GM23248 (cell line): ENCODE results near the gene VDAC1. TPM values are rescaled to one million over a fixed set of nuclear protein-coding genes. Genes with fewer than 3 reads are reported as not detected.
"Not testable (repeated sequence)": the region's sequence is repeated elsewhere in the genome, so short reads cannot be mapped to it uniquely, and the experiment has no call there.

Experiments
- DNase-seq: peaks from one replicate; pipeline ENCODE4 v3.0.0-alpha.2; 2015
- H2AFZ ChIP-seq: fragments of 200-600 bp; sonication (generic); 2 replicates; pipeline ENCODE4 v1.6.1; 2016; ENCODE audit warnings: antibody characterized with exemption
- H3F3A ChIP-seq: fragments of 200-600 bp; sonication (generic); 2 replicates; pipeline ENCODE4 v1.6.1; 2016; ENCODE audit warnings: mild to moderate bottlenecking, antibody characterized with exemption, mixed run types; ENCODE audit not compliant: insufficient read depth
- H3K27ac ChIP-seq: fragments of 200-600 bp; sonication (generic); 2 replicates; pipeline ENCODE4 v1.5.1; 2016; ENCODE audit warnings: mild to moderate bottlenecking
- H3K27me3 ChIP-seq: fragments of 200-600 bp; sonication (generic); replicated peaks from 2 replicates; pipeline ENCODE4 v1.6.1; 2016; ENCODE audit warnings: mild to moderate bottlenecking; ENCODE audit not compliant: insufficient read depth
- H3K36me3 ChIP-seq: fragments of 200-600 bp; sonication (generic); 2 replicates; pipeline ENCODE4 v1.6.1; 2016; ENCODE audit warnings: low read depth, mild to moderate bottlenecking
- H3K4me1 ChIP-seq: fragments of 200-600 bp; sonication (generic); 2 replicates; pipeline ENCODE4 v1.6.1; 2016; ENCODE audit warnings: mild to moderate bottlenecking; ENCODE audit not compliant: insufficient read depth
- H3K4me2 ChIP-seq: fragments of 200-600 bp; sonication (generic); one replicate; pipeline ENCODE4 v1.6.1; 2016; ENCODE audit warnings: mild to moderate bottlenecking; ENCODE audit not compliant: unreplicated experiment
- H3K4me3 ChIP-seq: fragments of 200-600 bp; sonication (generic); 2 replicates; pipeline ENCODE4 v1.5.1; 2016; ENCODE audit warnings: mild to moderate bottlenecking
- H3K79me2 ChIP-seq: fragments of 200-600 bp; sonication (generic); 2 replicates; pipeline ENCODE4 v1.6.1; 2016; ENCODE audit warnings: mild to moderate bottlenecking; ENCODE audit not compliant: insufficient read depth
- H3K9ac ChIP-seq: fragments of 200-600 bp; sonication (generic); 2 replicates; pipeline ENCODE4 v1.6.1; 2016; ENCODE audit warnings: mild to moderate bottlenecking
- H3K9me2 ChIP-seq: fragments of 200-600 bp; sonication (generic); 2 replicates; pipeline ENCODE4 v1.6.1; 2016; ENCODE audit warnings: mixed run types, mild to moderate bottlenecking, moderate library complexity; ENCODE audit not compliant: insufficient read depth
- H3K9me3 ChIP-seq: fragments of 200-600 bp; sonication (generic); one replicate; pipeline ENCODE4 v1.6.1; 2017; ENCODE audit warnings: low read depth
- H4K20me1 ChIP-seq: fragments of 200-600 bp; sonication (generic); 2 replicates; pipeline ENCODE4 v1.6.0; 2016; ENCODE audit not compliant: insufficient read depth
- EZH2 ChIP-seq: fragments of 200-600 bp; sonication (generic); IDR thresholded peaks from 2 replicates; pipeline ENCODE4 v1.6.1; 2018; ENCODE audit warnings: antibody characterized with exemption, mild to moderate bottlenecking; ENCODE audit not compliant: insufficient read depth, poor library complexity, severe bottlenecking
- EZH2phosphoT487 ChIP-seq: fragments of 200-600 bp; sonication (generic); IDR thresholded peaks from 2 replicates; pipeline ENCODE4 v1.6.1; 2018; ENCODE audit warnings: antibody characterized with exemption, moderate library complexity, mild to moderate bottlenecking, low read depth; ENCODE audit not compliant: insufficient read depth
- WGBS, 2 experiments: methylation state at CpG; one replicate each; pipeline ENCODE4 v1.1.6; 2015 to 2017; ENCODE audit warnings: low lambda C conversion rate in 2 of 2, low coverage in 1 of 2; ENCODE audit errors: missing lambda C conversion rate in 2 of 2; 5-methylcytosine and 5-hydroxymethylcytosine counted together
- in situ Hi-C: fragments of 300-500 bp; cut with MboI; formaldehyde crosslinking; loops from 2 replicates; pipeline ENCODE4 v1.15.0; 2020
- polyA plus RNA-seq: library from polyadenylated mRNA; unstranded; fragments of >200 nt; fragmentation: Nextera tagmentation; extraction: Ambion mirVana; gene quantifications from 2 replicates; pipeline ENCODE4 v1.2.1, GENCODE V29; 2016
- total RNA-seq: library from RNA; depleted of rRNA; stranded (reverse); fragments of >200 nt; shearing (Covaris generic); gene quantifications from 2 replicates; pipeline ENCODE4 v1.2.3, GENCODE V29; 2014

VDAC1 gene
- total and polyA plus RNA-seq, 2 experiments from 2014 or later = 318 to 329 TPM

DNA sequence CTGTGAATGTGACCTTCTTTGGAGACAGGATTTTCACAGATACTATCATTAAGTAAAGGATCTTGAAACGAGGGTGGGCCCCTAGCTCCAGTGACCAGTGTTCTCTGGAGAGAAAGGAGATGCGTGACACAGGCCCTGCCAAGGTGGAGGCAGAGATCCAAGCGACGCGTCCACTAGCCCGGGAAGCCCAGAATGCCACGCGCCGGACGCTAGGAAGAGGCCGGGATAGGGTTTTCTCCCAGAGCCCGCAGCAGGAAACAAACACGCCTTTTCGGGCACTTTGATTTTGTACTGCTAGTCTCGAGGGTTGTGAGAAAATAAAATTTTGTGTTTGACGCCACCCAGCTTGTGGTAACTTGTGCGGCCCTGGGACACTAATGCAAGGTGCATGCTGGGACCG, 29.6 kb upstream of the VDAC1 start:
- no peak overlapping the region for H3K27ac ChIP-seq
- WGBS, 2 experiments = 93 to 95% methylated on average over 18 of the region's 18 CpGs
- no peak overlapping the region for H3K4me3 ChIP-seq
- H2AFZ ChIP-seq = no peak overlapping the region
- H3F3A ChIP-seq = peaks cover 14% of the 10 kb centered on the region
- H3K9ac ChIP-seq = no peak overlapping the region
- no peaks in the 10 kb centered on the region for H3K9me3 ChIP-seq
- H3K27me3 ChIP-seq = no peaks in the 10 kb centered on the region
- in situ Hi-C loops = no loop called here
- H3K4me2 ChIP-seq = no peak overlapping the region
- H3K79me2 ChIP-seq = no peaks in the 10 kb centered on the region
- H3K36me3 ChIP-seq = no peaks in the 10 kb centered on the region
- no peaks in the 10 kb centered on the region for H3K9me2 ChIP-seq
- peaks cover 14% of the 10 kb centered on the region for H3K4me1 ChIP-seq
- DNase-seq = no peak
- no peak for TF ChIP-seq EZH2phosphoT487
- TF ChIP-seq EZH2 = no peak
- H4K20me1 ChIP-seq = no peaks in the 10 kb centered on the region

DNA sequence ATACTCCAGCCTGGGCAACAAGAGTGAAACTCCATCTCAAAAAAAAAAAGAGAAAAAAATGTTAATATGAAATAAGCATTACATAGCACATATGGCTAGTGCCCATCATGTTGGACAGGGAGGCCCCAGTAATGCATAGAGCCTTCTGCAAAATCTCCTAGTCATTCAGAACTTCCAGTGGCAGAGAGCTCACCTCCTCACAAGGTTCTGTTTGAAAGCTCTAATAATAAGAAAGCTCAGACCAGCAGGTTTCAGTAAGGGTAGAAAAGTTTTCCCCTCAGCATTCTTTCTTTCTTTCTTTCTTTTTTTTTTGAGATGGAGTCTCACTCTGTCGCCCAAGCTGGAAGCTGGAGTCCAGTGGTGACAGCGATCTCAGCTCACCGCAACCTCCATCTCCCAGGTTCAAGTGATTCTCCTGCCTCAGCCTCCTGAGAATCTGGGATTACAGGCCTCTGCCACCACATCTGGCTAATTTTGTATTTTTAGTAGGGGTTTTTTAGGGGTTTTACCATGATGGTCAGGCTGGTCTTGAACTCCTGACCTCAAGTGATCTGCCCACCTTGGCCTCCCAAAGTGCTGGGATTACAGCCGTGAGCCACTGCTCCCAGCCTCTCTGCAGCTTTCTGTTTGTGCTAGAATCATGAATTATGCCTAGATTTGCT, 25.7 kb upstream of the VDAC1 start:
- H2AFZ ChIP-seq, H3K9me2 ChIP-seq, H3K27me3 ChIP-seq, in situ Hi-C loops, DNase-seq, H3K4me2 ChIP-seq, H3K79me2 ChIP-seq, H3K9ac ChIP-seq, H3K9me3 ChIP-seq, H3K27ac ChIP-seq, H3K36me3 ChIP-seq, H4K20me1 ChIP-seq, H3K4me3 ChIP-seq: not testable (repeated sequence)
- 94 to 96% methylated on average over 4 of the region's 4 CpGs for WGBS, 2 experiments
- H3F3A ChIP-seq = peaks cover 23% of the 10 kb centered on the region
- peaks cover 24% of the 10 kb centered on the region for H3K4me1 ChIP-seq

DNA sequence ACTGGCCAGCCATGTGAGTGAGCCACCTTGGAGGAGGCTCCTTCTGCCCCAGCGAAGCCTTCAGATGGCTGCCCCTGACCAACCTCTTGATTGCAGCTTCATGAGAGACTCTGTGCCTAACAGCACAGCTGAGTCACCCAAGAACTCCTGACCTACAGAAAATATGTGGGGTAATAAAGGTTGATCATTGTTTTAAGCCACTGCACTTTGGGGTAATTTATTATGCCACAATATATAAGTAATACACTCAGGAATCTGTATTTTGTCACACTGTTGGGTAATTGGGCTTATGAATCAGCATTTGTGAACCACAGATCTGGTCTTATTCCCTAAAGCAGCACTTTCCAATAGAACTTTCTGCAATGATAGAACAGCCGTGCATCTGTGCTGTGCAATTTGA, 24.4 kb upstream of the VDAC1 start:
- H3K9me2 ChIP-seq = no peaks in the 10 kb centered on the region
- WGBS, 2 experiments = 3% methylated on average over 2 of the region's 2 CpGs
- H3K79me2 ChIP-seq = no peaks in the 10 kb centered on the region
- no peaks in the 10 kb centered on the region for H3K9me3 ChIP-seq
- peak overlapping the region; percentile 86 for H3K27ac ChIP-seq
- H3K4me3 ChIP-seq = no peak overlapping the region
- TF ChIP-seq EZH2phosphoT487 = peak; percentile 96
- TF ChIP-seq EZH2 = no peak
- H2AFZ ChIP-seq = no peak overlapping the region
- DNase-seq = peak; percentile 96
- peak overlapping the region; percentile 33 for H3K4me2 ChIP-seq
- in situ Hi-C loops = no loop called here
- peaks cover 23% of the 10 kb centered on the region for H3F3A ChIP-seq
- H3K27me3 ChIP-seq = peaks cover 14% of the 10 kb centered on the region; the same call in 1 of the 2 replicates
- H4K20me1 ChIP-seq = no peaks in the 10 kb centered on the region
- peak overlapping the region; percentile 41; the same call in 1 of the 2 replicates for H3K9ac ChIP-seq
- no peaks in the 10 kb centered on the region for H3K36me3 ChIP-seq
- peaks cover 24% of the 10 kb centered on the region for H3K4me1 ChIP-seq

DNA sequence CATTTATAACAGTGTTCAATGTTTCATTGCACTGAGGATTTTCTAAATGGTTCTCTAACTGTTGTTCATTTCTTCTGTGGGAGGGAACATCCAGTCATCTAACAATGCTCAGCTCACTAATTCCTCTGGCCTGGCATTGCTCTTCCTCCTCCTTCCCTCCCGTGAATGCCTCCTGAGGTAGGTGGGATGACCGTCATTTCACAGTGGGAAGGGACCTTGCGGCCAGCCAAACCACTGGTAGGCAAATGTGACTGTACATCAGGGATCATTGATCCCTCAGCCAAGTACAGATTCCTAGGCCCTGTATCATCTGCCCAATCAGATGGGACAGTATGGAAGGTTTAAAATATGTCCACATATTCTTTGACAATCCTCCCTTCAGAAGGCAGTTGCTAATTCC, 23.7 kb upstream of the VDAC1 start:
- no peak overlapping the region for H3K4me3 ChIP-seq
- TF ChIP-seq EZH2phosphoT487 (no peak), EZH2 (no peak)
- H3F3A ChIP-seq = peaks cover 23% of the 10 kb centered on the region
- no peak overlapping the region for H2AFZ ChIP-seq
- in situ Hi-C loops = no loop called here
- 47 to 53% methylated on average over 3 of the region's 3 CpGs for WGBS, 2 experiments
- H3K27ac ChIP-seq = peak overlapping the region; percentile 86
- H3K79me2 ChIP-seq = no peaks in the 10 kb centered on the region
- DNase-seq = peak; percentile 76
- H3K9me2 ChIP-seq = no peaks in the 10 kb centered on the region
- peak overlapping the region; percentile 15 for H3K4me2 ChIP-seq
- peaks cover 14% of the 10 kb centered on the region; the same call in 1 of the 2 replicates for H3K27me3 ChIP-seq
- H3K9ac ChIP-seq = peak overlapping the region; percentile 41; the same call in 1 of the 2 replicates
- no peaks in the 10 kb centered on the region for H3K36me3 ChIP-seq
- H4K20me1 ChIP-seq = no peaks in the 10 kb centered on the region
- no peaks in the 10 kb centered on the region for H3K9me3 ChIP-seq
- peaks cover 24% of the 10 kb centered on the region for H3K4me1 ChIP-seq

DNA sequence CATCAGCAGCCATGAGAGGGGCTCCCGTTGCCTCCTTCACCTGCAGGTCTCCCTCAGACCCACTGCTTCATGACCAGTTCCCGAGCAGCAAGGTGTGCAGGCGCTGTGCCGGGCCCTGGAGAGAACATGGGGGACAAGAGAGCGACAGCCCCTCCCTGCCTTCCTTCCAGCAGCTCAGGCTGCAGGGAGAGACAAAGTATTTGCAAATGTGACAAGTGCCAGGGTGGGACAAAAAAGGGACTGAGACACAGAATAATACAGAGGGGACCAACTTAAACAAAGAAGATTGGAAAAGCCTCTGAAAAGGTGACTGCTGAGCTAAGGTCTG, 22.5 kb upstream of the VDAC1 start:
- WGBS, 2 experiments = 79 to 84% methylated on average over 5 of the region's 5 CpGs
- no peak overlapping the region for H2AFZ ChIP-seq

More for the DNA sequence above, 22.5 kb upstream of the VDAC1 start:
- Histone ChIP-seq H3K27me3 (peaks cover 19% of the 10 kb centered on the region; the same call in 1 of the 2 replicates), H3K36me3 (no peaks in the 10 kb centered on the region), H3K79me2 (no peaks in the 10 kb centered on the region), H3K4me2 (no peak overlapping the region), H4K20me1 (no peaks in the 10 kb centered on the region), H3K4me1 (peaks cover 22% of the 10 kb centered on the region), H3K9ac (no peak overlapping the region), H3K9me2 (no peaks in the 10 kb centered on the region), H3K9me3 (no peaks in the 10 kb centered on the region), H3F3A (peaks cover 17% of the 10 kb centered on the region), H3K4me3 (no peak overlapping the region), H3K27ac (no peak overlapping the region)
- DNase-seq = no peak
- TF ChIP-seq EZH2 (no peak), EZH2phosphoT487 (no peak)
- in situ Hi-C loops = no loop called here
